ENCODE measurements around the gene TMEM258. TPM values are rescaled to one million over a fixed set of nuclear protein-coding genes. Genes with fewer than 3 reads are reported as not detected.

Gene TMEM258
- total and polyA plus RNA-seq, 4 donors: 73.2 to 213 (median 136) TPM

Other genes starting within 250 kb of the TMEM258 start
- gene SYT7, start 211.5 kb downstream of the TMEM258 start, total RNA-seq: 1 to 10 TPM; 1.0 to 2.3 TPM
- under 1 TPM; 0.20 to 0.88 TPM for gene SYT7, start 211.5 kb downstream of the TMEM258 start, polyA plus RNA-seq
- 1 to 10 TPM; 1.4 to 3.5 TPM for gene DAGLA, start 112.2 kb downstream of the TMEM258 start, total RNA-seq
- under 1 TPM; 0.51 to 0.63 TPM for gene DAGLA, start 112.2 kb downstream of the TMEM258 start, polyA plus RNA-seq
- gene MYRF, start 40.0 kb downstream of the TMEM258 start, total RNA-seq: 1 to 10 TPM in 1 of 2 donors, under 1 TPM in 1; 0.23 to 1.1 TPM
- 1 to 10 TPM in 1 of 2 donors, under 1 TPM in 1; 0.92 to 2.3 TPM for gene MYRF, start 40.0 kb downstream of the TMEM258 start, polyA plus RNA-seq
- 1 to 10 TPM; 5.5 to 6.9 TPM for gene FEN1, start 312 bp upstream of the TMEM258 start, total RNA-seq
- 1 to 10 TPM; 3.5 to 4.9 TPM for gene FEN1, start 312 bp upstream of the TMEM258 start, polyA plus RNA-seq
- 10 to 100 TPM; 50.4 to 61.1 TPM for gene FADS1, start 24.4 kb upstream of the TMEM258 start, total RNA-seq
- gene FADS1, start 24.4 kb upstream of the TMEM258 start, polyA plus RNA-seq: 10 to 100 TPM; 11.8 to 13.7 TPM
- gene FADS2, start 35.7 kb upstream of the TMEM258 start, total RNA-seq: 100 to 1,000 TPM in 1 of 2 donors, 10 to 100 TPM in 1; 89.7 to 167 TPM
- 10 to 100 TPM; 38.2 to 71.4 TPM for gene FADS2, start 35.7 kb upstream of the TMEM258 start, polyA plus RNA-seq
- gene FADS3, start 98.9 kb upstream of the TMEM258 start, total RNA-seq: 100 to 1,000 TPM; 120 to 180 TPM
- gene FADS3, start 98.9 kb upstream of the TMEM258 start, polyA plus RNA-seq: 100 to 1,000 TPM in 1 of 2 donors, 10 to 100 TPM in 1; 33.8 to 402 TPM
- gene RAB3IL1, start 125.0 kb upstream of the TMEM258 start, total RNA-seq: 10 to 100 TPM; 23.8 to 45.2 TPM
- gene RAB3IL1, start 125.0 kb upstream of the TMEM258 start, polyA plus RNA-seq: 10 to 100 TPM in 1 of 2 donors, 1 to 10 TPM in 1; 6.4 to 11.4 TPM
- gene BEST1, start 157.8 kb upstream of the TMEM258 start, total RNA-seq: 1 to 10 TPM; 3.9 to 8.0 TPM
- 1 to 10 TPM; 3.5 to 4.1 TPM for gene BEST1, start 157.8 kb upstream of the TMEM258 start, polyA plus RNA-seq
- gene FTH1, start 175.0 kb upstream of the TMEM258 start, total RNA-seq: 1,000 to 10,000 TPM; 2,602 to 2,677 TPM
- 1,000 to 10,000 TPM; 5,184 to 9,506 TPM for gene FTH1, start 175.0 kb upstream of the TMEM258 start, polyA plus RNA-seq